Caco-2 (cell line): Measurements from ENCODE around the gene SAV1. TPM values are rescaled to one million over a fixed set of nuclear protein-coding genes. Genes with fewer than 3 reads are reported as not detected.

Experiments
- BruUV-seq: library from RNA; stranded (reverse); fragments of 400-500 nt; replicated peaks from 2 replicates; lab custom pipeline; 2021; lab: Mats Ljungman, UMichigan
- CTCF ChIA-PET: fragments of 300-600 bp; sonication (Branson Sonifier 250); formaldehyde crosslinking; loops from one replicate; lab custom pipeline; 2022; ENCODE audit warnings: antibody characterized with exemption; lab: Charles Lee
- POLR2A ChIA-PET: fragments of 300-600 bp; sonication (Branson Sonifier 250); formaldehyde crosslinking; loops from one replicate; lab custom pipeline; 2022; ENCODE audit warnings: antibody characterized with exemption; lab: Charles Lee
- DNase-seq, 2 experiments: peaks; one replicate each; pipeline versions ENCODE4 v3.0.0 to v3.0.0-alpha.2; 2020 to 2022
- H3K27me3 ChIP-seq: replicated peaks from 2 replicates; pipeline ENCODE4 v1.6.0; 2011; ENCODE audit warnings: low read length; ENCODE audit not compliant: control insufficient read depth, insufficient read depth
- H3K36me3 ChIP-seq: 2 replicates; pipeline ENCODE4 v1.5.1; 2011; ENCODE audit warnings: low read length; ENCODE audit not compliant: control insufficient read depth, insufficient read depth
- H3K4me1 ChIP-seq: fragments of 250-450 bp; sonication (Bioruptor Pico); 2 replicates; pipeline ENCODE4 v1.5.1; 2020; ENCODE audit warnings: mild to moderate bottlenecking
- H3K4me3 ChIP-seq: 2 replicates; pipeline ENCODE4 v1.5.1; 2011; ENCODE audit warnings: low read depth, mild to moderate bottlenecking, control low read depth, low read length
- H3K9me3 ChIP-seq: fragments of 250-450 bp; sonication (Bioruptor Pico); 2 replicates; pipeline ENCODE4 v1.5.1; 2020; ENCODE audit warnings: mild to moderate bottlenecking, moderate library complexity
- H3K27ac Mint-ChIP-seq: one replicate; pipeline ENCODE4 v1.8.0; 2022; ENCODE audit warnings: mixed read lengths; ENCODE audit not compliant: unreplicated experiment
- H3K27me3 Mint-ChIP-seq: one replicate; pipeline ENCODE4 v1.8.0; 2022; ENCODE audit warnings: mixed read lengths; ENCODE audit not compliant: insufficient read depth, unreplicated experiment
- H3K36me3 Mint-ChIP-seq: one replicate; pipeline ENCODE4 v1.8.0; 2022; ENCODE audit warnings: mild to moderate bottlenecking, mixed read lengths; ENCODE audit not compliant: insufficient read depth, unreplicated experiment
- H3K4me1 Mint-ChIP-seq: one replicate; pipeline ENCODE4 v1.8.0; 2022; ENCODE audit warnings: low read depth, mixed read lengths; ENCODE audit not compliant: unreplicated experiment
- H3K4me3 Mint-ChIP-seq: one replicate; pipeline ENCODE4 v1.8.0; 2022; ENCODE audit warnings: mild to moderate bottlenecking, moderate library complexity, mixed read lengths; ENCODE audit not compliant: unreplicated experiment
- H3K9me3 Mint-ChIP-seq: one replicate; pipeline ENCODE4 v1.8.0; 2022; ENCODE audit warnings: mixed read lengths; ENCODE audit not compliant: unreplicated experiment
- CTCF ChIP-seq, 2 experiments: fragments of 200-600 bp in 1 of 2; IDR thresholded peaks; 1 replicate in 1 of 2; 2 replicates in 1 of 2; pipeline versions ENCODE4 v1.5.1 to v1.8.0; 2011 to 2022; ENCODE audit warnings: antibody characterized with exemption in 1 of 2, control low read depth in 1 of 2, inconsistent platforms in 1 of 2, low read depth in 1 of 2, low read length in 1 of 2, mild to moderate bottlenecking in 1 of 2, moderate library complexity in 1 of 2; ENCODE audit not compliant: insufficient read depth in 1 of 2, severe bottlenecking in 1 of 2, unreplicated experiment in 1 of 2
- intact Hi-C: fragments of 100-400 bp; cut with micrococcal nuclease; formaldehyde crosslinking; loops from one replicate; pipeline ENCODE4 v1.10.0; 2022; ENCODE audit not compliant: unreplicated experiment
- total RNA-seq: library from RNA; stranded (reverse); gene quantifications from 2 replicates; pipeline ENCODE4 v1.2.3, GENCODE V29; 2022

Gene SAV1
- total RNA-seq, 1 experiment from 2014 or later: 28.3 TPM

- H3K4me1 Mint-ChIP-seq: peaks cover 9% of the 10 kb centered on the region
- CTCF ChIA-PET: interaction anchor here (0.9 kb wide), 1 partner anchor 174 kb away, joined by 3 read pairs; no protein-coding TSS in a partner anchor
- POLR2A ChIA-PET: no interaction called here
- no peaks in the 10 kb centered on the region for H3K36me3 ChIP-seq
- no peak for DNase-seq
- no peak overlapping the region for H3K4me3 Mint-ChIP-seq
- H3K9me3 ChIP-seq: no peaks in the 10 kb centered on the region
- no peaks in the 10 kb centered on the region for H3K4me1 ChIP-seq
- no peak for TF ChIP-seq CTCF (IDR thresholded peaks at IDR 0.05; ENCODE audit: insufficient read depth in 1 of 2, low read depth in 1 of 2, low read length in 1 of 2, severe bottlenecking in 1 of 2, unreplicated experiment in 1 of 2)
- no peak overlapping the region for H3K4me3 ChIP-seq
- intact Hi-C loops: no loop called here
- no peaks in the 10 kb centered on the region for H3K9me3 Mint-ChIP-seq
- H3K27ac Mint-ChIP-seq: no peak overlapping the region
- no peaks in the 10 kb centered on the region for H3K36me3 Mint-ChIP-seq
- no peaks in the 10 kb centered on the region for H3K27me3 Mint-ChIP-seq
- no peaks in the 10 kb centered on the region for H3K27me3 ChIP-seq
- BruUV-seq: no TSS peak
These were observed 69.3 kb downstream of the SAV1 start for GRCh38 chr14:50598765-50599164.

GRCh38 chr14:50594577-50595316, 73.4 kb downstream of the SAV1 start:
- Mint-ChIP-seq H3K4me3 (no peak overlapping the region), H3K27me3 (peaks cover 7% of the 10 kb centered on the region), H3K4me1 (peaks cover 4% of the 10 kb centered on the region), H3K36me3 (no peaks in the 10 kb centered on the region), H3K9me3 (no peaks in the 10 kb centered on the region), H3K27ac (no peak overlapping the region)
- no peak for TF ChIP-seq CTCF (IDR thresholded peaks at IDR 0.05; ENCODE audit: insufficient read depth in 1 of 2, low read depth in 1 of 2, low read length in 1 of 2, severe bottlenecking in 1 of 2, unreplicated experiment in 1 of 2)
- ChIA-PET CTCF (interaction anchor here (0.7 kb wide), 1 partner anchor 274 kb away, joined by 4 read pairs; no protein-coding TSS in a partner anchor), POLR2A (no interaction called here)
- Histone ChIP-seq H3K4me1 (no peaks in the 10 kb centered on the region), H3K36me3 (no peaks in the 10 kb centered on the region), H3K4me3 (no peak overlapping the region), H3K9me3 (no peaks in the 10 kb centered on the region), H3K27me3 (no peaks in the 10 kb centered on the region; the same call in 1 of the 2 replicates)
- intact Hi-C loops: no loop called here
- no peak for DNase-seq
- no TSS peak for BruUV-seq

GRCh38 chr14:50590464-50590863, 77.6 kb downstream of the SAV1 start:
- CTCF ChIA-PET: no interaction called here
- Mint-ChIP-seq H3K27me3 (peaks cover 10% of the 10 kb centered on the region), H3K36me3 (no peaks in the 10 kb centered on the region), H3K27ac (no peak overlapping the region), H3K4me3 (no peak overlapping the region), H3K9me3 (no peaks in the 10 kb centered on the region), H3K4me1 (no peaks in the 10 kb centered on the region)
- TF ChIP-seq CTCF (IDR thresholded peaks at IDR 0.05; ENCODE audit: insufficient read depth in 1 of 2, low read depth in 1 of 2, low read length in 1 of 2, severe bottlenecking in 1 of 2, unreplicated experiment in 1 of 2): no peak
- POLR2A ChIA-PET: no interaction called here
- intact Hi-C loops: no loop called here
- Histone ChIP-seq H3K4me3 (no peak overlapping the region), H3K36me3 (no peaks in the 10 kb centered on the region), H3K9me3 (no peaks in the 10 kb centered on the region), H3K27me3 (no peaks in the 10 kb centered on the region; the same call in 1 of the 2 replicates), H3K4me1 (no peaks in the 10 kb centered on the region)
- BruUV-seq: no TSS peak
- no peak for DNase-seq

Other genes starting within 250 kb of the SAV1 start
- 48.4 and 48.6 TPM in 2 replicates for gene MAP4K5, start 135.7 kb downstream of the SAV1 start, total RNA-seq
- gene ATL1, start 108.2 kb downstream of the SAV1 start, total RNA-seq: 1.1 and 1.2 TPM in 2 replicates
- gene NIN, start 162.9 kb upstream of the SAV1 start, total RNA-seq: 11.2 and 16.9 TPM in 2 replicates
- not detected in 2 replicates for gene ABHD12B, start 203.7 kb upstream of the SAV1 start, total RNA-seq